ENCODE results near the gene ITGB6. TPM values are rescaled to one million over a fixed set of nuclear protein-coding genes. Genes with fewer than 3 reads are reported as not detected.
A peak's percentile ranks its signal among the peaks of the same experiment; 100 is the strongest.

Gene ITGB6
- total RNA-seq, 1 donor from 2014 or later: 17.2 TPM

- TF ChIP-seq CTCF (IDR thresholded peaks at IDR 0.05) (no peak), POLR2A (IDR thresholded peaks at IDR 0.05) (no peak), POLR2AphosphoS5 (IDR thresholded peaks at IDR 0.05; ENCODE audit: insufficient read depth in 1 of 2, low read depth in 1 of 2) (no peak)
- no peak overlapping the region for H3K27ac ChIP-seq
- no peaks in the 10 kb centered on the region for H3K27me3 ChIP-seq
- intact Hi-C loops (cut with DNase I): no loop called here
- no peaks in the 10 kb centered on the region for H3K4me1 ChIP-seq
- H3K9me3 ChIP-seq: no peaks in the 10 kb centered on the region
- no peaks in the 10 kb centered on the region for H3K36me3 ChIP-seq
- no peak for DNase-seq (ENCODE audit: extremely low spot score in 2 of 2)
- H3K4me3 ChIP-seq: no peak overlapping the region
Measured at GRCh38 chr2:160097326-160097725, 102.7 kb downstream of the ITGB6 start.

GRCh38 chr2:160096409-160096808, 103.7 kb downstream of the ITGB6 start:
- no peaks in the 10 kb centered on the region for H3K27me3 ChIP-seq
- no peak for TF ChIP-seq CTCF (IDR thresholded peaks at IDR 0.05)
- TF ChIP-seq POLR2AphosphoS5 (IDR thresholded peaks at IDR 0.05; ENCODE audit: insufficient read depth in 1 of 2, low read depth in 1 of 2): no peak
- no peak for TF ChIP-seq POLR2A (IDR thresholded peaks at IDR 0.05)
- no peak for DNase-seq (ENCODE audit: extremely low spot score in 2 of 2)
- no peaks in the 10 kb centered on the region for H3K9me3 ChIP-seq
- intact Hi-C loops (cut with DNase I): no loop called here
- H3K4me1 ChIP-seq: no peaks in the 10 kb centered on the region
- no peak overlapping the region for H3K27ac ChIP-seq
- no peaks in the 10 kb centered on the region for H3K36me3 ChIP-seq
- no peak overlapping the region for H3K4me3 ChIP-seq

- no peak overlapping the region for H3K27ac ChIP-seq
- intact Hi-C loops (cut with DNase I): no loop called here
- TF ChIP-seq CTCF (IDR thresholded peaks at IDR 0.05): no peak
- no peak for TF ChIP-seq POLR2A (IDR thresholded peaks at IDR 0.05)
- no peak for TF ChIP-seq POLR2AphosphoS5 (IDR thresholded peaks at IDR 0.05; ENCODE audit: insufficient read depth in 1 of 2, low read depth in 1 of 2)
- DNase-seq (ENCODE audit: extremely low spot score in 2 of 2): no peak
- no peaks in the 10 kb centered on the region for H3K27me3 ChIP-seq
- H3K4me1 ChIP-seq: no peaks in the 10 kb centered on the region
- H3K9me3 ChIP-seq: peaks cover 21% of the 10 kb centered on the region
- H3K36me3 ChIP-seq: peaks cover 0 to 5% of the 10 kb centered on the region in 2 donors
- H3K4me3 ChIP-seq: no peak overlapping the region
Measured at GRCh38 chr2:160092445-160092844, 107.6 kb downstream of the ITGB6 start.

GRCh38 chr2:160091381-160091780, 108.7 kb downstream of the ITGB6 start:
- H3K27ac ChIP-seq: no peak overlapping the region
- H3K36me3 ChIP-seq: peaks cover 0 to 5% of the 10 kb centered on the region in 2 donors
- intact Hi-C loops (cut with DNase I): no loop called here
- H3K4me1 ChIP-seq: no peaks in the 10 kb centered on the region
- peak in 1 of 2 donors; percentile 63 for TF ChIP-seq POLR2AphosphoS5 (IDR thresholded peaks at IDR 0.05; ENCODE audit: insufficient read depth in 1 of 2, low read depth in 1 of 2)
- no peak for TF ChIP-seq CTCF (IDR thresholded peaks at IDR 0.05)
- H3K4me3 ChIP-seq: no peak overlapping the region
- no peaks in the 10 kb centered on the region for H3K27me3 ChIP-seq
- H3K9me3 ChIP-seq: peaks cover 30% of the 10 kb centered on the region
- DNase-seq (ENCODE audit: extremely low spot score in 2 of 2): no peak

- intact Hi-C loops (cut with DNase I): no loop called here
- H3K36me3 ChIP-seq: peaks cover 0 to 5% of the 10 kb centered on the region in 2 donors
- no peaks in the 10 kb centered on the region for H3K27me3 ChIP-seq
- no peak for TF ChIP-seq CTCF (IDR thresholded peaks at IDR 0.05)
- no peak for TF ChIP-seq POLR2AphosphoS5 (IDR thresholded peaks at IDR 0.05; ENCODE audit: insufficient read depth in 1 of 2, low read depth in 1 of 2)
- no peak for TF ChIP-seq POLR2A (IDR thresholded peaks at IDR 0.05)
- H3K4me1 ChIP-seq: no peaks in the 10 kb centered on the region
- no peak overlapping the region for H3K4me3 ChIP-seq
- DNase-seq (ENCODE audit: extremely low spot score in 2 of 2): no peak
- H3K9me3 ChIP-seq: peaks cover 40% of the 10 kb centered on the region
- no peak overlapping the region for H3K27ac ChIP-seq
Measured at GRCh38 chr2:160087854-160088745, 112.0 kb downstream of the ITGB6 start.

Data from vagina (tissue), 2 donors.